Smooth muscle cell (in vitro differentiated cells): Measurements from ENCODE around the gene TEX50. TPM values are rescaled to one million over a fixed set of nuclear protein-coding genes. Genes with fewer than 3 reads are reported as not detected.
"Not testable (repeated sequence)": the region's sequence is repeated elsewhere in the genome, so short reads cannot be mapped to it uniquely, and the experiment has no call there.

Experiments used
- DNase-seq: peaks from one replicate; lab custom pipeline; 2025; ENCODE audit not compliant: unreplicated experiment; lab: John Stamatoyannopoulos, UW
- H2AFZ ChIP-seq: fragments of 200-600 bp; sonication (generic); 2 replicates; pipeline ENCODE4 v1.6.0; 2016; ENCODE audit warnings: antibody characterized with exemption, low read depth, mild to moderate bottlenecking
- H3F3A ChIP-seq: fragments of 200-600 bp; sonication (generic); 2 replicates; pipeline ENCODE4 v1.6.0; 2017; ENCODE audit warnings: antibody characterized with exemption, low read depth
- H3K27ac ChIP-seq: fragments of 200-600 bp; sonication (generic); 2 replicates; pipeline ENCODE4 v1.5.1; 2016; ENCODE audit warnings: low read depth, mild to moderate bottlenecking
- H3K27me3 ChIP-seq: fragments of 200-600 bp; sonication (generic); 2 replicates; pipeline ENCODE4 v1.6.1; 2016; ENCODE audit warnings: low read depth, mild to moderate bottlenecking
- H3K36me3 ChIP-seq: fragments of 200-600 bp; sonication (generic); 2 replicates; pipeline ENCODE4 v1.5.1; 2016; ENCODE audit warnings: low read depth
- H3K4me1 ChIP-seq: fragments of 200-600 bp; sonication (generic); 2 replicates; pipeline ENCODE4 v1.5.1; 2016; ENCODE audit warnings: low read depth
- H3K4me2 ChIP-seq: fragments of 200-600 bp; sonication (generic); 2 replicates; pipeline ENCODE4 v1.6.0; 2016; ENCODE audit warnings: mild to moderate bottlenecking
- H3K4me3 ChIP-seq: fragments of 200-600 bp; sonication (generic); 2 replicates; pipeline ENCODE4 v1.5.1; 2016; ENCODE audit warnings: mild to moderate bottlenecking
- H3K79me2 ChIP-seq: fragments of 200-600 bp; sonication (generic); 2 replicates; pipeline ENCODE4 v1.6.0; 2016; ENCODE audit warnings: low read depth, mild to moderate bottlenecking
- H3K9ac ChIP-seq: fragments of 200-600 bp; sonication (generic); 2 replicates; pipeline ENCODE4 v1.6.0; 2016; ENCODE audit warnings: low read depth
- H3K9me3 ChIP-seq: fragments of 200-600 bp; sonication (generic); replicated peaks from 2 replicates; pipeline ENCODE4 v1.5.1; 2016; ENCODE audit warnings: low read depth
- H4K20me1 ChIP-seq: fragments of 200-600 bp; sonication (generic); 2 replicates; pipeline ENCODE4 v1.6.0; 2016; ENCODE audit warnings: low read depth
- CTCF ChIP-seq: fragments of 200-600 bp; sonication (generic); IDR thresholded peaks from 2 replicates; pipeline ENCODE4 v1.5.1; 2017; ENCODE audit warnings: borderline replicate concordance, mild to moderate bottlenecking, antibody characterized with exemption; ENCODE audit not compliant: insufficient read depth, poor library complexity, severe bottlenecking
- whole genome bisulfite sequencing: methylation state at CpG from one replicate; pipeline ENCODE4 v1.1.7; 2016; ENCODE audit warnings: low lambda C conversion rate; 5-methylcytosine and 5-hydroxymethylcytosine counted together
- polyA plus RNA-seq: library from polyadenylated mRNA; unstranded; fragments of >200 nt; fragmentation: Nextera tagmentation; extraction: Ambion mirVana; gene quantifications from 2 replicates; pipeline ENCODE4 v1.2.1, GENCODE V29; 2016
- total RNA-seq: library from RNA; depleted of rRNA; stranded (reverse); fragments of >200 nt; gene quantifications from 2 replicates; pipeline ENCODE4 v1.2.3, GENCODE V29; 2014

The TEX50 gene
- total and polyA plus RNA-seq, 2 experiments from 2014 or later: 0.49 TPM; not detected in 1

- Histone ChIP-seq H3K9me3 (no peaks in the 10 kb centered on the region), H2AFZ (no peak overlapping the region), H4K20me1 (no peaks in the 10 kb centered on the region), H3K9ac (peak overlapping the region; percentile 90), H3F3A (peaks cover 12% of the 10 kb centered on the region), H3K4me2 (peak overlapping the region; percentile 85), H3K79me2 (peaks cover 38% of the 10 kb centered on the region), H3K27me3 (no peaks in the 10 kb centered on the region), H3K4me3 (peak overlapping the region; percentile 43), H3K36me3 (no peaks in the 10 kb centered on the region), H3K27ac (peak overlapping the region; percentile 99), H3K4me1 (peaks cover 51% of the 10 kb centered on the region)
- no peak for DNase-seq
- 84% methylated on average over 12 of the region's 12 CpGs for WGBS
- no peak for TF ChIP-seq CTCF
Measured at GRCh38 chr1:173638043-173639021, 3.2 kb downstream of the TEX50 start.

GRCh38 chr1:173639102-173639501, 4.0 kb downstream of the TEX50 start:
- Histone ChIP-seq H4K20me1 (no peaks in the 10 kb centered on the region), H3K27me3 (no peaks in the 10 kb centered on the region), H3K4me3 (peak overlapping the region; percentile 43), H3K4me1 (peaks cover 57% of the 10 kb centered on the region), H3K79me2 (peaks cover 46% of the 10 kb centered on the region), H3K9me3 (no peaks in the 10 kb centered on the region), H3K27ac (peak overlapping the region; percentile 99), H3F3A (peaks cover 12% of the 10 kb centered on the region), H3K4me2 (peak overlapping the region; percentile 85), H3K36me3 (no peaks in the 10 kb centered on the region), H2AFZ (no peak overlapping the region), H3K9ac (peak overlapping the region; percentile 90)
- DNase-seq: no peak
- no peak for TF ChIP-seq CTCF
- 39% methylated on average over 2 of the region's 2 CpGs for WGBS

GRCh38 chr1:173642450-173643139, 7.5 kb downstream of the TEX50 start:
- WGBS: 81% methylated on average over 4 of the region's 4 CpGs
- H2AFZ ChIP-seq: peak overlapping the region; percentile 2
- H3K4me1 ChIP-seq: peaks cover 61% of the 10 kb centered on the region
- peak overlapping the region; percentile 43 for H3K4me3 ChIP-seq
- not testable (repeated sequence) for DNase-seq, H3K9me3 ChIP-seq, H3K36me3 ChIP-seq, H3K27me3 ChIP-seq
- H3K79me2 ChIP-seq: peaks cover 75% of the 10 kb centered on the region
- H3K9ac ChIP-seq: peak overlapping the region; percentile 90
- peak overlapping the region; percentile 85 for H3K4me2 ChIP-seq
- H4K20me1 ChIP-seq: peaks cover 28% of the 10 kb centered on the region
- peaks cover 12% of the 10 kb centered on the region for H3F3A ChIP-seq
- peak overlapping the region; percentile 99 for H3K27ac ChIP-seq

- H3K9ac ChIP-seq: no peak overlapping the region
- no peak for DNase-seq
- no peak overlapping the region for H2AFZ ChIP-seq
- H3K36me3 ChIP-seq: no peaks in the 10 kb centered on the region
- H3K4me3 ChIP-seq: no peak overlapping the region
- no peak for TF ChIP-seq CTCF
- H3K4me1 ChIP-seq: peaks cover 31% of the 10 kb centered on the region
- no peaks in the 10 kb centered on the region for H3K9me3 ChIP-seq
- H3K27ac ChIP-seq: peak overlapping the region; percentile 29
- peaks cover 88% of the 10 kb centered on the region for H3K79me2 ChIP-seq
- 57% methylated on average over 3 of the region's 3 CpGs for WGBS
- peaks cover 64% of the 10 kb centered on the region for H4K20me1 ChIP-seq
- H3K4me2 ChIP-seq: peak overlapping the region; percentile 31
- no peaks in the 10 kb centered on the region for H3K27me3 ChIP-seq
- H3F3A ChIP-seq: no peaks in the 10 kb centered on the region
Measured at GRCh38 chr1:173646656-173647055, 11.5 kb downstream of the TEX50 start.
